Calu3 (cell line): ENCODE results near the gene OTOP3. TPM values are rescaled to one million over a fixed set of nuclear protein-coding genes. Genes with fewer than 3 reads are reported as not detected.
A peak's percentile ranks its signal among the peaks of the same experiment; 100 is the strongest.

Experiments
- BruUV-seq: library from RNA; stranded (reverse); fragments of 400-500 nt; replicated peaks from 2 replicates; lab custom pipeline; 2021; lab: Mats Ljungman, UMichigan
- CTCF ChIA-PET: fragments of 300-600 bp; sonication (Branson Sonifier 250); formaldehyde crosslinking; loops from one replicate; lab custom pipeline; 2022; ENCODE audit warnings: antibody characterized with exemption; lab: Charles Lee
- DNase-seq: peaks from one replicate; pipeline ENCODE4 v3.0.0; 2022
- H3K27ac Mint-ChIP-seq: one replicate; pipeline ENCODE4 v1.8.0; 2022; ENCODE audit warnings: mixed read lengths; ENCODE audit not compliant: unreplicated experiment
- H3K27me3 Mint-ChIP-seq: one replicate; pipeline ENCODE4 v1.8.0; 2022; ENCODE audit warnings: mixed read lengths; ENCODE audit not compliant: unreplicated experiment
- H3K36me3 Mint-ChIP-seq: one replicate; pipeline ENCODE4 v1.8.0; 2022; ENCODE audit warnings: mild to moderate bottlenecking, moderate library complexity, mixed read lengths; ENCODE audit not compliant: insufficient read depth, unreplicated experiment
- H3K4me1 Mint-ChIP-seq: one replicate; pipeline ENCODE4 v1.8.0; 2022; ENCODE audit warnings: mild to moderate bottlenecking, low read depth, mixed read lengths; ENCODE audit not compliant: unreplicated experiment
- H3K4me3 Mint-ChIP-seq: one replicate; pipeline ENCODE4 v1.8.0; 2022; ENCODE audit warnings: mild to moderate bottlenecking, low read depth, moderate library complexity, mixed read lengths; ENCODE audit not compliant: unreplicated experiment
- H3K9me3 Mint-ChIP-seq: one replicate; pipeline ENCODE4 v1.8.0; 2022; ENCODE audit warnings: low read depth, mixed read lengths; ENCODE audit not compliant: unreplicated experiment
- CTCF ChIP-seq: fragments of 200-600 bp; IDR thresholded peaks from one replicate; pipeline ENCODE4 v1.8.0; 2022; ENCODE audit warnings: antibody characterized with exemption; ENCODE audit not compliant: unreplicated experiment
- intact Hi-C: fragments of 100-400 bp; cut with micrococcal nuclease; formaldehyde crosslinking; loops from one replicate; pipeline ENCODE4 v1.10.0; 2022; ENCODE audit not compliant: unreplicated experiment
- total RNA-seq: library from RNA; stranded (reverse); gene quantifications from 2 replicates; pipeline ENCODE4 v1.2.3, GENCODE V29; 2022

Gene OTOP3
- total RNA-seq, 1 experiment from 2014 or later, result not detected

GRCh38 chr17:74928786-74929185 is 6.9 kb upstream of the OTOP3 start:
- Mint-ChIP-seq H3K4me3 (no peak overlapping the region), H3K27me3 (peaks cover 92% of the 10 kb centered on the region), H3K36me3 (peaks cover 3% of the 10 kb centered on the region), H3K4me1 (peaks cover 9% of the 10 kb centered on the region), H3K27ac (no peak overlapping the region), H3K9me3 (no peaks in the 10 kb centered on the region)
- intact Hi-C loops, result no loop called here
- no TSS peak for BruUV-seq
- CTCF ChIA-PET, result no interaction called here
- DNase-seq, result no peak
- TF ChIP-seq CTCF, result no peak

DNA sequence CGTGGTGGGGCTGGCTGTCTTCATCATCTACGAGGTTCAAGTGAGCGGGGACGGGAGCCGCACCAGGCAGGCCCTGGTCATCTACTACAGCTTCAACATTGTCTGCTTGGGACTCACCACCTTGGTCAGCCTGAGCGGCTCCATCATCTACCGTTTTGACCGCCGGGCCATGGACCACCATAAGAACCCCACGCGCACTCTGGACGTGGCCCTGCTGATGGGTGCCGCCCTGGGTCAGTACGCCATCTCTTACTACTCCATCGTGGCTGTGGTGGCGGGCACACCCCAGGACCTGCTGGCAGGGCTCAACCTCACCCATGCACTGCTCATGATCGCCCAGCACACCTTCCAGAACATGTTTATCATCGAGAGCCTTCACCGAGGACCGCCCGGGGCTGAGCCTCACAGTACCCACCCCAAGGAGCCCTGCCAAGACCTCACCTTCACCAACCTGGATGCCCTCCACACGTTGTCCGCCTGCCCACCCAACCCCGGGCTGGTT is 5.1 kb upstream of the OTOP3 start:
- CTCF ChIA-PET, result no interaction called here
- BruUV-seq, result no TSS peak
- no peaks in the 10 kb centered on the region for H3K36me3 Mint-ChIP-seq
- TF ChIP-seq CTCF, result no peak
- H3K27ac Mint-ChIP-seq, result no peak overlapping the region
- intact Hi-C loops, result no loop called here
- no peaks in the 10 kb centered on the region for H3K9me3 Mint-ChIP-seq
- H3K27me3 Mint-ChIP-seq, result peaks cover 90% of the 10 kb centered on the region
- H3K4me1 Mint-ChIP-seq, result peaks cover 9% of the 10 kb centered on the region
- no peak overlapping the region for H3K4me3 Mint-ChIP-seq
- DNase-seq, result no peak

- CTCF ChIA-PET, result no interaction called here
- no peaks in the 10 kb centered on the region for H3K4me1 Mint-ChIP-seq
- H3K36me3 Mint-ChIP-seq, result no peaks in the 10 kb centered on the region
- intact Hi-C loops, result no loop called here
- peaks cover 90% of the 10 kb centered on the region for H3K27me3 Mint-ChIP-seq
- no TSS peak for BruUV-seq
- no peaks in the 10 kb centered on the region for H3K9me3 Mint-ChIP-seq
- H3K27ac Mint-ChIP-seq, result no peak overlapping the region
- DNase-seq, result no peak
- H3K4me3 Mint-ChIP-seq, result no peak overlapping the region
- TF ChIP-seq CTCF, result no peak
Measured at GRCh38 chr17:74935048-74935447, 650 bp upstream of the OTOP3 start.

DNA sequence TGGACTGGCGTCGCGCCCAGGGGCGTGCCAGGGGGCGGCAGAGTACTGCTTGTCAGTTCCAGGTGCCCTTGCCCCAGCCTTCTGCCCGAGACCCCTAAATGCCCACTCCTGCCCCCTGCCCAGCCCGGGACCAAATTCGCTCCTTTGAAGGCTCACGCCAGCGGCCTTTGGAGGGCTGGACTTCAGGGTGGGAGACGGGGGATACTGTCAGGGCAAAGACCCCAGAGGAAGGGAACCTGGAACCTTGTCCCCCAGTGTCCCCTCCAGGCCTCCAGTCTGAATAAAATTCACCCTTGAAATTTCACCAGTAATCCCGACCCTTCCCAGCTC is 737 bp downstream of the OTOP3 start:
- intact Hi-C loops, result no loop called here
- Mint-ChIP-seq H3K36me3 (no peaks in the 10 kb centered on the region), H3K27me3 (peaks cover 92% of the 10 kb centered on the region), H3K4me3 (peak overlapping the region; percentile 14), H3K9me3 (no peaks in the 10 kb centered on the region), H3K27ac (no peak overlapping the region), H3K4me1 (no peaks in the 10 kb centered on the region)
- peak; percentile 31 for DNase-seq
- TF ChIP-seq CTCF, result no peak
- CTCF ChIA-PET, result no interaction called here
- BruUV-seq, result no TSS peak
